HepG2 (cell line): ENCODE data around the gene AMOTL2. TPM values are rescaled to one million over a fixed set of nuclear protein-coding genes. Genes with fewer than 3 reads are reported as not detected.

Source experiments
- ATAC-seq: fragments of 200-7000 bp; cut with Tn5 transposase; 3 replicates; pipeline ENCODE4 v1.9.1; 2020; ENCODE audit warnings: mild to moderate bottlenecking, moderate library complexity
- BruUV-seq: library from RNA; stranded (reverse); fragments of 400-500 nt; replicated peaks from 2 replicates; lab custom pipeline; 2021; lab: Mats Ljungman, UMichigan
- CTCF ChIA-PET: fragments of 300-600 bp; formaldehyde crosslinking; extraction: SDS; loops from one replicate; lab custom pipeline; 2021; ENCODE audit warnings: low total read pairs, inconsistent platforms, low intra/inter-chr PET ratio; lab: Yijun Ruan, JAX
- POLR2A ChIA-PET: fragments of 350-600 bp; sonication (Branson Sonifier 250); formaldehyde crosslinking; loops from one replicate; lab custom pipeline; 2020; ENCODE audit warnings: antibody characterized with exemption, inconsistent platforms; lab: Yijun Ruan, JAX
- DNase-seq: peaks from one replicate; pipeline ENCODE4 v3.0.0-alpha.2; 2015; ENCODE audit warnings: low spot score
- FAIRE-seq: peaks from 3 replicates; lab custom pipeline; 2011; peaks lifted over from hg19 to GRCh38; lab: Jason Lieb, UNC
- H2AFZ ChIP-seq: one replicate; pipeline ENCODE4 v1.6.1; 2011; ENCODE audit warnings: low read length, inconsistent platforms
- H3K27ac ChIP-seq: fragments of 300-600 bp; 3 replicates; pipeline ENCODE4 v1.8.0; 2011; ENCODE audit warnings: mixed run types, mild to moderate bottlenecking, mixed read lengths, low read length, inconsistent platforms; ENCODE audit not compliant: insufficient read depth; ENCODE audit errors: extremely low read length
- H3K27me3 ChIP-seq, 2 experiments: fragments of 200-600 bp in 1 of 2; 2 replicates in 1 of 2; 3 replicates in 1 of 2; pipeline versions ENCODE4 v1.6.0 to v1.8.0; 2011; ENCODE audit warnings: low read length in 2 of 2, mild to moderate bottlenecking in 2 of 2, moderate library complexity in 2 of 2, inconsistent platforms in 1 of 2; ENCODE audit not compliant: insufficient read depth in 2 of 2, control insufficient read depth in 1 of 2
- H3K36me3 ChIP-seq, 2 experiments: fragments of 200-600 bp in 1 of 2; replicated peaks in 1 of 2; 2 replicates in 1 of 2; 3 replicates in 1 of 2; pipeline versions ENCODE4 v1.5.1 to v1.8.0; 2011; ENCODE audit warnings: low read length in 2 of 2, inconsistent platforms in 1 of 2; ENCODE audit not compliant: insufficient read depth in 2 of 2, control insufficient read depth in 1 of 2
- H3K4me1 ChIP-seq: 2 replicates; pipeline ENCODE4 v1.5.1; 2012; ENCODE audit warnings: low read length, inconsistent platforms; ENCODE audit not compliant: insufficient read depth
- H3K4me2 ChIP-seq: 2 replicates; pipeline ENCODE4 v1.6.0; 2011; ENCODE audit warnings: low read depth, low read length, inconsistent platforms
- H3K4me3 ChIP-seq, 3 experiments: fragments of 200-600 bp in 1 of 3; sonication (generic), shearing (Covaris generic) in 1 of 3; replicated peaks in 1 of 3; 2 replicates each; pipeline ENCODE4 v1.5.1; 2011 to 2016; ENCODE audit warnings: low read length in 3 of 3, inconsistent platforms in 2 of 3, low read depth in 2 of 3, mild to moderate bottlenecking in 2 of 3, control low read depth in 1 of 3, mixed read lengths in 1 of 3; ENCODE audit not compliant: insufficient read depth in 1 of 3
- H3K79me2 ChIP-seq: one replicate; pipeline ENCODE4 v1.6.1; 2011; ENCODE audit warnings: low read length, inconsistent platforms; ENCODE audit not compliant: insufficient read depth
- H3K9ac ChIP-seq: 2 replicates; pipeline ENCODE4 v1.6.0; 2011; ENCODE audit warnings: mild to moderate bottlenecking, low read depth, low read length, inconsistent platforms; ENCODE audit not compliant: insufficient read depth
- H3K9me3 ChIP-seq: 2 replicates; pipeline ENCODE4 v1.5.1; 2012; ENCODE audit warnings: mild to moderate bottlenecking, low read length
- H4K20me1 ChIP-seq: 2 replicates; pipeline ENCODE4 v1.6.0; 2011; ENCODE audit warnings: inconsistent platforms, mild to moderate bottlenecking, low read length, moderate library complexity; ENCODE audit not compliant: insufficient read depth
- ATF2 ChIP-seq: sonication (generic); formaldehyde crosslinking; IDR thresholded peaks from 2 replicates; pipeline ENCODE4 v1.4.0; 2020; ENCODE audit warnings: missing genetic modification reagents
- ELK4 ChIP-seq: sonication (generic); formaldehyde crosslinking; IDR thresholded peaks from 2 replicates; pipeline ENCODE4 v1.9.0; 2021; ENCODE audit warnings: missing genetic modification reagents, borderline replicate concordance
- IKZF1 ChIP-seq: fragments of 450-650 bp; IDR thresholded peaks from 2 replicates; pipeline ENCODE4 v1.7.1; 2016
- NAIF1 ChIP-seq: sonication (generic); formaldehyde crosslinking; IDR thresholded peaks from 2 replicates; pipeline ENCODE4 v1.5.0; 2020; ENCODE audit warnings: mild to moderate bottlenecking, missing genetic modification reagents, borderline replicate concordance
- PATZ1 ChIP-seq: sonication (generic); formaldehyde crosslinking; IDR thresholded peaks from 2 replicates; pipeline ENCODE4 v1.4.0; 2020; ENCODE audit warnings: missing genetic modification reagents
- SATB2 ChIP-seq: sonication (generic); formaldehyde crosslinking; IDR thresholded peaks from 2 replicates; pipeline ENCODE4 v1.5.0; 2020; ENCODE audit warnings: missing genetic modification reagents
- XRCC5 ChIP-seq: fragments of 200-400 bp; formaldehyde crosslinking; optimal IDR thresholded peaks from 2 replicates; pipeline ENCODE3; 2017; ENCODE audit warnings: mild to moderate bottlenecking, low read length
- ZBTB14 ChIP-seq: sonication (generic); formaldehyde crosslinking; IDR thresholded peaks from 2 replicates; pipeline ENCODE4 v1.4.0; 2020; ENCODE audit warnings: missing genetic modification reagents
- ZFP36 ChIP-seq: fragments of 150-350 bp; IDR thresholded peaks from 2 replicates; pipeline ENCODE4 v1.6.1; 2018; ENCODE audit warnings: borderline replicate concordance, low read length, low read depth; ENCODE audit not compliant: partially characterized antibody
- ZNF224 ChIP-seq: sonication (generic); formaldehyde crosslinking; IDR thresholded peaks from 2 replicates; pipeline ENCODE4 v1.5.0; 2020; ENCODE audit warnings: mild to moderate bottlenecking, missing genetic modification reagents
- ZNF350 ChIP-seq: sonication (generic); formaldehyde crosslinking; IDR thresholded peaks from 2 replicates; pipeline ENCODE4 v1.4.0; 2020; ENCODE audit warnings: mild to moderate bottlenecking, low read depth, missing genetic modification reagents, borderline replicate concordance
- ZNF543 ChIP-seq: sonication (generic); formaldehyde crosslinking; IDR thresholded peaks from 2 replicates; pipeline ENCODE4 v1.4.0; 2020; ENCODE audit warnings: mild to moderate bottlenecking, missing genetic modification reagents
- WGBS: methylation state at CpG from one replicate; pipeline ENCODE4 v1.1.6; 2017; ENCODE audit warnings: low lambda C conversion rate; 5-methylcytosine and 5-hydroxymethylcytosine counted together
- in situ Hi-C: cut with HindIII; loops from 2 replicates; pipeline ENCODE4 v1.10.0; 2017; ENCODE audit warnings: low pct_unique_long_range_greater_than_20kb; ENCODE audit not compliant: extremely low pct_ligation_motif_present
- intact Hi-C: fragments of 100-400 bp; cut with micrococcal nuclease; formaldehyde crosslinking; loops from one replicate; pipeline ENCODE4 v1.10.0; 2022; ENCODE audit not compliant: unreplicated experiment
- polyA plus RNA-seq, 8 experiments: library from polyadenylated mRNA; depleted of rRNA in 3 of 8; stranded (reverse) in 7 of 8; unstranded in 1 of 8; fragments of >200 nt; fragmentation: Illumina TruSeq in 4 of 8; extraction: Trizol in 4 of 8; gene quantifications; 2 replicates each; pipeline versions ENCODE4 v1.2.1 to v1.2.3, GENCODE V29; 2011 to 2016; ENCODE audit warnings: low read depth in 4 of 8, missing spikeins in 1 of 8, mixed read lengths in 1 of 8; ENCODE audit not compliant: insufficient read depth in 1 of 8
- total RNA-seq, 5 experiments: library from RNA; depleted of rRNA; stranded (reverse); fragments of >200 nt; fragmentation: Illumina TruSeq; extraction: Trizol; gene quantifications; 2 replicates each; pipeline ENCODE4 v1.2.3, GENCODE V29; 2016; ENCODE audit warnings: low read depth in 1 of 5
- TF ChIP-seq, protein P1 (sequence below): fragments of 450-650 bp; IDR thresholded peaks from 2 replicates; pipeline ENCODE4 v1.6.1; 2017; ENCODE audit warnings: mild to moderate bottlenecking
- TF ChIP-seq, protein P2 (sequence below): sonication (generic); formaldehyde crosslinking; IDR thresholded peaks from 2 replicates; pipeline ENCODE4 v1.4.0; 2020; ENCODE audit warnings: missing genetic modification reagents

The AMOTL2 gene
- total and polyA plus RNA-seq, 2 of the 13 experiments (the other 11 are each of a cell fraction or from before 2014, with no cell fraction given) = 17.3 to 18.5 TPM

DNA sequence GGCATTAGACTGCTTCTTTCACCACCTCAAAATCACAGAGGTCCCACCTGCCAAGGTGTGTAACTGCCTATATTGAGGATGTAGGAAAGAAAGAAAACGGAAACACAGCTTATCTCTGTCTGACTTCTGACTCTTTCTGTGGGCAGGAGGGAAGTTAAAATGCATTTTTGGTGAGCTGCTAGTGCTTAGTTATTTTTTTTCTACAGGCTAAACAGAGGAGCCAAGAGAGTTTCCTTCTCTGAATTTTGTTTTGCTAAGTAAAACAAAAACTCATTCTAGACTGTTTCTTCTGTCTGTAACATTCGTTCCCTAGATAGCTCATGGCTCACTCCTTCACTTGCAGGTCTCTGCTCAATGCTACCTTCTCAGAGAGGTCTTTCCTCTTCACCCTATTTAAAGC, 18.8 kb upstream of the AMOTL2 start:
- in situ Hi-C loops (no loop called here), intact Hi-C loops (no loop called here)
- H3K27ac ChIP-seq = no peak overlapping the region
- H2AFZ ChIP-seq = no peak overlapping the region
- H3K4me3 ChIP-seq = no peak overlapping the region
- FAIRE-seq (no peak), DNase-seq (no peak), ATAC-seq (no peak)
- POLR2A ChIA-PET = no interaction called here
- no TSS peak for BruUV-seq
- no peaks in the 10 kb centered on the region for H3K9me3 ChIP-seq
- no peaks in the 10 kb centered on the region for H3K79me2 ChIP-seq
- no peak overlapping the region for H3K4me2 ChIP-seq
- CTCF ChIA-PET = no interaction called here
- H3K36me3 ChIP-seq = no peaks in the 10 kb centered on the region
- peaks cover 20% of the 10 kb centered on the region for H3K4me1 ChIP-seq
- peaks cover 1 to 28% of the 10 kb centered on the region in 2 experiments for H3K27me3 ChIP-seq
- H4K20me1 ChIP-seq = no peaks in the 10 kb centered on the region
- no peak overlapping the region for H3K9ac ChIP-seq
- WGBS = 5% methylated on average over 2 of the region's 2 CpGs
- TF ChIP-seq ZFP36 = no peak
- TF ChIP-seq ELK4 (CRISPR knock-in tag) = no peak
- no peak for TF ChIP-seq ZNF543
- TF ChIP-seq NAIF1 (CRISPR knock-in tag) = no peak
- no peak for TF ChIP-seq XRCC5
- no peak for TF ChIP-seq IKZF1
- TF ChIP-seq, protein P1, sequence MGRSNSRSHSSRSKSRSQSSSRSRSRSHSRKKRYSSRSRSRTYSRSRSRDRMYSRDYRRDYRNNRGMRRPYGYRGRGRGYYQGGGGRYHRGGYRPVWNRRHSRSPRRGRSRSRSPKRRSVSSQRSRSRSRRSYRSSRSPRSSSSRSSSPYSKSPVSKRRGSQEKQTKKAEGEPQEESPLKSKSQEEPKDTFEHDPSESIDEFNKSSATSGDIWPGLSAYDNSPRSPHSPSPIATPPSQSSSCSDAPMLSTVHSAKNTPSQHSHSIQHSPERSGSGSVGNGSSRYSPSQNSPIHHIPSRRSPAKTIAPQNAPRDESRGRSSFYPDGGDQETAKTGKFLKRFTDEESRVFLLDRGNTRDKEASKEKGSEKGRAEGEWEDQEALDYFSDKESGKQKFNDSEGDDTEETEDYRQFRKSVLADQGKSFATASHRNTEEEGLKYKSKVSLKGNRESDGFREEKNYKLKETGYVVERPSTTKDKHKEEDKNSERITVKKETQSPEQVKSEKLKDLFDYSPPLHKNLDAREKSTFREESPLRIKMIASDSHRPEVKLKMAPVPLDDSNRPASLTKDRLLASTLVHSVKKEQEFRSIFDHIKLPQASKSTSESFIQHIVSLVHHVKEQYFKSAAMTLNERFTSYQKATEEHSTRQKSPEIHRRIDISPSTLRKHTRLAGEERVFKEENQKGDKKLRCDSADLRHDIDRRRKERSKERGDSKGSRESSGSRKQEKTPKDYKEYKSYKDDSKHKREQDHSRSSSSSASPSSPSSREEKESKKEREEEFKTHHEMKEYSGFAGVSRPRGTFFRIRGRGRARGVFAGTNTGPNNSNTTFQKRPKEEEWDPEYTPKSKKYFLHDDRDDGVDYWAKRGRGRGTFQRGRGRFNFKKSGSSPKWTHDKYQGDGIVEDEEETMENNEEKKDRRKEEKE = no peak
- no peak for TF ChIP-seq PATZ1 (CRISPR knock-in tag)
- no peak for TF ChIP-seq SATB2 (CRISPR knock-in tag)
- no peak for TF ChIP-seq ZNF224 (CRISPR knock-in tag)
- TF ChIP-seq ZBTB14 (CRISPR knock-in tag) = no peak
- TF ChIP-seq ATF2 (CRISPR knock-in tag) = no peak
- TF ChIP-seq, protein P2, sequence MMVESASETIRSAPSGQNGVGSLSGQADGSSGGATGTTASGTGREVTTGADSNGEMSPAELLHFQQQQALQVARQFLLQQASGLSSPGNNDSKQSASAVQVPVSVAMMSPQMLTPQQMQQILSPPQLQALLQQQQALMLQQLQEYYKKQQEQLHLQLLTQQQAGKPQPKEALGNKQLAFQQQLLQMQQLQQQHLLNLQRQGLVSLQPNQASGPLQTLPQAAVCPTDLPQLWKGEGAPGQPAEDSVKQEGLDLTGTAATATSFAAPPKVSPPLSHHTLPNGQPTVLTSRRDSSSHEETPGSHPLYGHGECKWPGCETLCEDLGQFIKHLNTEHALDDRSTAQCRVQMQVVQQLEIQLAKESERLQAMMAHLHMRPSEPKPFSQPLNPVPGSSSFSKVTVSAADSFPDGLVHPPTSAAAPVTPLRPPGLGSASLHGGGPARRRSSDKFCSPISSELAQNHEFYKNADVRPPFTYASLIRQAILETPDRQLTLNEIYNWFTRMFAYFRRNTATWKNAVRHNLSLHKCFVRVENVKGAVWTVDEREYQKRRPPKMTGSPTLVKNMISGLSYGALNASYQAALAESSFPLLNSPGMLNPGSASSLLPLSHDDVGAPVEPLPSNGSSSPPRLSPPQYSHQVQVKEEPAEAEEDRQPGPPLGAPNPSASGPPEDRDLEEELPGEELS (CRISPR knock-in tag) = no peak
- TF ChIP-seq ZNF350 (CRISPR knock-in tag) = no peak
